GM12875 (cell line): Measurements from ENCODE around the gene TBRG4.

Experiments used
- H3K4me3 ChIP-seq: one replicate; pipeline ENCODE4 v1.5.1; 2011; ENCODE audit warnings: low read depth, low read length, control low read depth
- CTCF ChIP-seq: IDR thresholded peaks from 2 replicates; pipeline ENCODE4 v1.5.1; 2011; ENCODE audit warnings: low read depth, mild to moderate bottlenecking, control low read depth, inconsistent platforms, low read length, moderate library complexity, borderline replicate concordance; ENCODE audit not compliant: insufficient read depth

Gene TBRG4

GRCh38 chr7:45060295-45060694, 51.2 kb downstream of the TBRG4 start:
- TF ChIP-seq CTCF: no peak

GRCh38 chr7:45057878-45058277, 53.6 kb downstream of the TBRG4 start:
- H3K4me3 ChIP-seq: no peak overlapping the region
- TF ChIP-seq CTCF: no peak

More at GRCh38 chr7:45060295-45060694, 51.2 kb downstream of the TBRG4 start:
- no peak overlapping the region for H3K4me3 ChIP-seq

- no peak for TF ChIP-seq CTCF
- no peak overlapping the region for H3K4me3 ChIP-seq
Observed at GRCh38 chr7:45055594-45056219, 55.8 kb downstream of the TBRG4 start.

- TF ChIP-seq CTCF: no peak
- H3K4me3 ChIP-seq: no peak overlapping the region
Observed at GRCh38 chr7:45055016-45055415, 56.5 kb downstream of the TBRG4 start.

GRCh38 chr7:45054442-45054841, 57.1 kb downstream of the TBRG4 start:
- H3K4me3 ChIP-seq: no peak overlapping the region
- TF ChIP-seq CTCF: no peak

GRCh38 chr7:45053941-45054340, 57.6 kb downstream of the TBRG4 start:
- no peak for TF ChIP-seq CTCF
- no peak overlapping the region for H3K4me3 ChIP-seq

- no peak overlapping the region for H3K4me3 ChIP-seq
- TF ChIP-seq CTCF: no peak
Observed at GRCh38 chr7:45053401-45053800, 58.1 kb downstream of the TBRG4 start.
